ENCODE measurements around the gene SLC41A3.

- no peak for TF ChIP-seq EZH2phosphoT487 (IDR thresholded peaks at IDR 0.05; ENCODE audit: borderline replicate concordance)
- TF ChIP-seq, protein P1, sequence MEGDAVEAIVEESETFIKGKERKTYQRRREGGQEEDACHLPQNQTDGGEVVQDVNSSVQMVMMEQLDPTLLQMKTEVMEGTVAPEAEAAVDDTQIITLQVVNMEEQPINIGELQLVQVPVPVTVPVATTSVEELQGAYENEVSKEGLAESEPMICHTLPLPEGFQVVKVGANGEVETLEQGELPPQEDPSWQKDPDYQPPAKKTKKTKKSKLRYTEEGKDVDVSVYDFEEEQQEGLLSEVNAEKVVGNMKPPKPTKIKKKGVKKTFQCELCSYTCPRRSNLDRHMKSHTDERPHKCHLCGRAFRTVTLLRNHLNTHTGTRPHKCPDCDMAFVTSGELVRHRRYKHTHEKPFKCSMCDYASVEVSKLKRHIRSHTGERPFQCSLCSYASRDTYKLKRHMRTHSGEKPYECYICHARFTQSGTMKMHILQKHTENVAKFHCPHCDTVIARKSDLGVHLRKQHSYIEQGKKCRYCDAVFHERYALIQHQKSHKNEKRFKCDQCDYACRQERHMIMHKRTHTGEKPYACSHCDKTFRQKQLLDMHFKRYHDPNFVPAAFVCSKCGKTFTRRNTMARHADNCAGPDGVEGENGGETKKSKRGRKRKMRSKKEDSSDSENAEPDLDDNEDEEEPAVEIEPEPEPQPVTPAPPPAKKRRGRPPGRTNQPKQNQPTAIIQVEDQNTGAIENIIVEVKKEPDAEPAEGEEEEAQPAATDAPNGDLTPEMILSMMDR (conservative IDR thresholded peaks at IDR 0.05; ENCODE audit: low read length), result no peak
Observed at GRCh38 chr3:126117212-126117611, 33.3 kb upstream of the SLC41A3 start.

All from Loucy (cell line).